NCI-H1105 (cell line): ENCODE measurements around the gene ALDOB.

Source experiments
- DNase-seq: peaks from one replicate; lab custom pipeline; 2025; lab: John Stamatoyannopoulos, UW

Gene ALDOB

GRCh38 chr9:101435601-101436079 lies at the start of gene ALDOB:
Gene ALDOB (minus strand): TSS chr9:101435774. CDS start chr9:101430887, 4,887 bp downstream.
- DNase-seq: no peak

GRCh38 chr9:101484046-101484445 lies 48.5 kb upstream of the ALDOB start:
- no peak for DNase-seq

- DNase-seq: no peak
Measured at GRCh38 chr9:101481261-101481660, 45.7 kb upstream of the ALDOB start.

- no peak for DNase-seq
Measured at GRCh38 chr9:101480386-101480785, 44.8 kb upstream of the ALDOB start.

GRCh38 chr9:101479338-101480030 lies 43.9 kb upstream of the ALDOB start:
- DNase-seq: no peak

- no peak for DNase-seq
Measured at GRCh38 chr9:101478906-101479305, 43.3 kb upstream of the ALDOB start.

GRCh38 chr9:101478444-101478843 lies 42.9 kb upstream of the ALDOB start:
- DNase-seq: no peak

GRCh38 chr9:101477736-101478135 lies 42.2 kb upstream of the ALDOB start:
- DNase-seq: no peak

- DNase-seq: no peak
Measured at GRCh38 chr9:101477214-101477613, 41.6 kb upstream of the ALDOB start.

DNA sequence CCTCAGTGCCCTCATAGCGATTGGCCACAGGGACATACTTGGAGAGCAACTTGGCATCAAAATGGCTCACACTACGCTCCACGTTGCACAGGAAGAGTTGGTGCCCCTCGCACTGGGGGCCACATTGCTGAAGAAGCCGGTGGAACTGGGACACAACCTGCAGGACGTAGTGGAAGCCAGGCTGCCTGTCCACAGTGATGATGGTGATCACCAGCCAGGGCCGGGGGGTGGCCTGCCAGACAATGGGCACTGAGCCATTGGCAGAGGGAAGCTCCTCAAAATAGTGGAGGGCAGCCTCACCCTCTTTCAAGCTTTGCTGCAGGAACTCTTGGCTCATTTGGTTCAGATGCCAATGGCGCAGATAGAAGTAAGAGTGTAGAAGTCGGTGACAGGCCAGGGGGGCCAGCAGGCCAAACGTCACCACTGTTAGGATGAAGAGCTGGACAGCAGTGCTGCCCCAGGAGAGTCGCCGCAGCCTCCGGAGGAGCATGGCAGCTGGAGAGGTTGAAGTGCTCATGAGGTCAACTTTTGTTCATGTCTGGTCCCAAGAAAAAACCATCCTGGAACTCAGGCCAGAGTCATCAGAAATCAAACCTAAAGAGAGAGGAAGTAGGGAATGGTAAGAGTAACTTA lies 41.1 kb upstream of the ALDOB start:
- DNase-seq: no peak

DNA sequence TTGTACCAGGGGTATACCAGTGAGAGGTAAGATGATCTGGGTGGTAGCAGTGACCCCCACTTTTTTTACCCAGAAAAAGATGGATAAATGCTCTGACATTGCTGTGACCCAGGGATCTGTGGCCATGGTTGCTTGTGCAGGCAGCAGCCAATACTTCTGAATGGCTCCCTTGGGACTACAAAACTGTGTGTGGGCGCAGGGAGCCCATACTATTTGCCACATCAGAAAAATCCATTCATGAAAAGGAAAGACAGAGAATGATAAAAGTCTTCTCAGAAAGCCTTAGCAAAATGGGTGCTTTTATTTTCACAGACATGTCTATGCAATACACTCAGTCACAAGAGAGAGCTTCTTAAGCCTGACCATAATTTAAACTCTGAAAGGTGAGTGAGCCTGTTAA lies 37.3 kb upstream of the ALDOB start:
- DNase-seq: no peak

GRCh38 chr9:101470929-101471328 lies 35.4 kb upstream of the ALDOB start:
- no peak for DNase-seq

DNA sequence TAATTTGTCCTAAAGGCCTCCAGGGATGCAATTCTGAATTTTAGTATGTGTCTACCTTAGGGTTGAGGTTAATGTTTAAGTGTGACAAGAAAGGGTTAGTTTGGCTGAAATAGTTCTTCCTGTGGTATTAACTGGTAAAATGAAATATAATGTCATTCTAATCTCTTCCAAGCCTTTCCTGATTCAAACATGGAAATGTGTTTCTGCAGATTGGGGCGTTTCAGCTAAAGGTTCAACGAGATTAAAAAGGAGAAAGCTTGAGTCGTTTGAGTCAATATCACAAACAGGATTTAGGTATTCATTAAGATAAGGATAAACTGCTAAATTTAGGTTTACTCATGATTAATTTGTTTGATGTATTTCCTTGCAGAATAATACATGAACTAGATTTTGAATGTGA lies 34.4 kb upstream of the ALDOB start:
- DNase-seq: no peak

- no peak for DNase-seq
Measured at GRCh38 chr9:101469026-101469425, 33.5 kb upstream of the ALDOB start.

DNA sequence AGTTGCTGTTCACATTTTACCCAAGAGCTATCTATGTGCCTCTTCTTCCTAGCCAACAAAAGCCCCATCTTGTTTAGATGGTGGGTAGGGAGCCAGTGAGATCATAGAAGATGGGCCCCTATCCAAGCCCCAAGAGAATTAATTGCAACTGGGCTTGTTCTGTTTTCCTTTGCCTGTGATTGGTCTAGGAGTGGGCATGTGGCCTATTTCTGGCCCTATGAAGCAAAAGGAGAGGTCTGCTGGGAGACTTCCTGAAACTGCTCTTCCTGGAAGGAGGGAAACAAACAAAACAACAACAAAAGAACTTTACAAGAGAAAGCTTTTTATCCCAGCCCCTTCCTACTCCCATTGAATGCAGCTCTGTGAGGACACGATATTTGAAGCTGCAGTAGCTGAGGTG lies 32.5 kb upstream of the ALDOB start:
- no peak for DNase-seq

DNA sequence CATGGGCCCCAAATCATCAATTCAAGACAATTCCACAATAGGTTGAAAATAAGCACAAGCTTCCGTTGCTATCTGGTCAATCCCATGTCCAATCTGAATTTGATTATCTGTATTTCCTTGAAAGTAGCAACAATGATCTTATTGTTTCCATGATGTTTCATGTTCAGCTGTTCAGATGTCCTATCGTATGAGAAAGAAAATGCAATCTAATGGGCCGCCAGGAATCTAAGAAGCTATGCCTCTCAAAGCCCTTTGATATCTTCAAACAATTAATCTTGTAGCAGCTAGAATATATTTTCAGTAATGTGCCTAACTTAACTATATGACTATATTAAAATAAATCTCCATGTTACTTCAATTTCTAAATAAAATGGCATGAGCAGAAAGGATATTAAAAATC lies 32.1 kb upstream of the ALDOB start:
- no peak for DNase-seq

- no peak for DNase-seq
Measured at GRCh38 chr9:101466863-101467262, 31.3 kb upstream of the ALDOB start.

- DNase-seq: no peak
Measured at GRCh38 chr9:101465326-101465915, 29.8 kb upstream of the ALDOB start.

- DNase-seq: no peak
Measured at GRCh38 chr9:101463397-101463796, 27.8 kb upstream of the ALDOB start.

GRCh38 chr9:101462558-101462957 lies 27.0 kb upstream of the ALDOB start:
- DNase-seq: no peak

DNA sequence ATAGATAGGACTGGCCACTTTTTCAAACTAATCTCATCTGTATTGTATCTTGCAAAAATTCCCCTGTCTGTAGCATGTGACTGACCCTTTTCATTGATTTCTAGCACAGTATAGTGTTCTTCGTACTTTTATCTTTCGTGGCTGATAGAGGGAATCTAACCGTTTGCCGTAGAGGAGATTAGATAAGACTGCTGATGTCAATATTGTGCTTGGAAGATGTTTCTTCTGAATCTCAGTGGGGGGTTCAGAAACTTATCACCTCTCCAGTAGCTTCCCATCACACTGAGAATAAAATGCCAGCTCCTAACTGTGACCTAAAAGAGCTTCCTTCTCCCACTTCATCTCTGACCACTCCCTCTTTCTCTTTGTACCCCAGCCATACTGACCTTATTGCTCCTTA lies 25.4 kb upstream of the ALDOB start:
- no peak for DNase-seq

GRCh38 chr9:101458963-101459631 lies 23.5 kb upstream of the ALDOB start:
- DNase-seq: peak; percentile 50

- no peak for DNase-seq
Measured at GRCh38 chr9:101457003-101457402, 21.4 kb upstream of the ALDOB start.
